ENCODE data around the gene LYRM9. TPM values are rescaled to one million over a fixed set of nuclear protein-coding genes. Genes with fewer than 3 reads are reported as not detected.

Gene LYRM9
- total and polyA plus RNA-seq, 2 donors from 2014 or later, result 21.7 to 29.1 TPM

DNA sequence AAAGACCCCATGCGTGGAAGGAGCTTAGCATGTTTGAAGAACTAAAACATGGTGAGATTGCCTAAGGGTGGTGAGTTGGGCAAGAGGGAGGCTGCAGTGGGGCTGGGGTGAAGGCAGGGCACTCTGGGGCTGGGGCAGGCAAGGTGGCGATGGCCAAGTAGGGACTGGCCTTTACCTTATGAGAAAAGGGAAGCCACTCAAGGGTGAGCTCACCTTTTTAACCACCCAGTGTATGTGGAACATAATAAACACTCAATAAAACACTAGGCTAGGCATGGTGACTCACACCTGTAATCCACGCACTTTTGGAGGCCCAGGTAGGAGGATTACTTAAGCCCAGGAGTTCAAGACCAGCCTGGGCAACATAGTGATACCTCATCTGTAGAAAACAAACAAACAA lies 37.7 kb downstream of the LYRM9 start:
- intact Hi-C loops (cut with DNase I), result no loop called here
- Histone ChIP-seq H3K4me3 (ENCODE audit: low read length in 3 of 3) (no peak overlapping the region), H3K4me1 (ENCODE audit: control insufficient read depth in 2 of 3, insufficient read depth in 2 of 3, low read depth in 1 of 3, low read length in 3 of 3) (no peaks in the 10 kb centered on the region), H3K27ac (ENCODE audit: low read depth in 2 of 2, low read length in 2 of 2) (no peak overlapping the region), H3K36me3 (ENCODE audit: control insufficient read depth in 2 of 3, insufficient read depth in 3 of 3, low read length in 3 of 3) (no peaks in the 10 kb centered on the region), H3K9me3 (ENCODE audit: control insufficient read depth in 2 of 3, insufficient read depth in 1 of 3, low read length in 3 of 3) (no peaks in the 10 kb centered on the region), H3K9ac (ENCODE audit: low read length in 3 of 3) (no peak overlapping the region), H3K27me3 (ENCODE audit: control insufficient read depth, insufficient read depth, low read length) (no peaks in the 10 kb centered on the region)
- FAIRE-seq (no peak), DNase-seq (no peak)
- TF ChIP-seq, protein P1, sequence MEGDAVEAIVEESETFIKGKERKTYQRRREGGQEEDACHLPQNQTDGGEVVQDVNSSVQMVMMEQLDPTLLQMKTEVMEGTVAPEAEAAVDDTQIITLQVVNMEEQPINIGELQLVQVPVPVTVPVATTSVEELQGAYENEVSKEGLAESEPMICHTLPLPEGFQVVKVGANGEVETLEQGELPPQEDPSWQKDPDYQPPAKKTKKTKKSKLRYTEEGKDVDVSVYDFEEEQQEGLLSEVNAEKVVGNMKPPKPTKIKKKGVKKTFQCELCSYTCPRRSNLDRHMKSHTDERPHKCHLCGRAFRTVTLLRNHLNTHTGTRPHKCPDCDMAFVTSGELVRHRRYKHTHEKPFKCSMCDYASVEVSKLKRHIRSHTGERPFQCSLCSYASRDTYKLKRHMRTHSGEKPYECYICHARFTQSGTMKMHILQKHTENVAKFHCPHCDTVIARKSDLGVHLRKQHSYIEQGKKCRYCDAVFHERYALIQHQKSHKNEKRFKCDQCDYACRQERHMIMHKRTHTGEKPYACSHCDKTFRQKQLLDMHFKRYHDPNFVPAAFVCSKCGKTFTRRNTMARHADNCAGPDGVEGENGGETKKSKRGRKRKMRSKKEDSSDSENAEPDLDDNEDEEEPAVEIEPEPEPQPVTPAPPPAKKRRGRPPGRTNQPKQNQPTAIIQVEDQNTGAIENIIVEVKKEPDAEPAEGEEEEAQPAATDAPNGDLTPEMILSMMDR (IDR thresholded peaks at IDR 0.05; ENCODE audit: borderline replicate concordance, extremely low read depth, insufficient read depth), result no peak

- FAIRE-seq, result no peak
- H3K9me3 ChIP-seq (ENCODE audit: control insufficient read depth in 2 of 3, insufficient read depth in 1 of 3, low read length in 3 of 3), result no peaks in the 10 kb centered on the region
- no peak for DNase-seq
Measured at GRCh38 chr17:27854163-27854562, 39.0 kb downstream of the LYRM9 start.

GRCh38 chr17:27853091-27853490 lies 40.1 kb downstream of the LYRM9 start:
- H3K4me1 ChIP-seq (ENCODE audit: control insufficient read depth in 2 of 3, insufficient read depth in 2 of 3, low read depth in 1 of 3, low read length in 3 of 3), result no peaks in the 10 kb centered on the region
- no peak overlapping the region for H3K9ac ChIP-seq (ENCODE audit: low read length in 3 of 3)
- intact Hi-C loops (cut with DNase I), result no loop called here
- FAIRE-seq (no peak), DNase-seq (no peak)
- no peaks in the 10 kb centered on the region for H3K27me3 ChIP-seq (ENCODE audit: control insufficient read depth, insufficient read depth, low read length)
- no peak overlapping the region for H3K4me3 ChIP-seq (ENCODE audit: low read length in 3 of 3)
- no peaks in the 10 kb centered on the region for H3K9me3 ChIP-seq (ENCODE audit: control insufficient read depth in 2 of 3, insufficient read depth in 1 of 3, low read length in 3 of 3)
- TF ChIP-seq, protein P1 (IDR thresholded peaks at IDR 0.05; ENCODE audit: borderline replicate concordance, extremely low read depth, insufficient read depth), result no peak
- H3K36me3 ChIP-seq (ENCODE audit: control insufficient read depth in 2 of 3, insufficient read depth in 3 of 3, low read length in 3 of 3), result no peaks in the 10 kb centered on the region
- H3K27ac ChIP-seq (ENCODE audit: low read depth in 2 of 2, low read length in 2 of 2), result no peak overlapping the region

More at GRCh38 chr17:27854163-27854562, 39.0 kb downstream of the LYRM9 start:
- intact Hi-C loops (cut with DNase I), result no loop called here
- Histone ChIP-seq H3K9ac (ENCODE audit: low read length in 3 of 3) (no peak overlapping the region), H3K27ac (ENCODE audit: low read depth in 2 of 2, low read length in 2 of 2) (no peak overlapping the region), H3K4me3 (ENCODE audit: low read length in 3 of 3) (no peak overlapping the region), H3K36me3 (ENCODE audit: control insufficient read depth in 2 of 3, insufficient read depth in 3 of 3, low read length in 3 of 3) (no peaks in the 10 kb centered on the region), H3K4me1 (ENCODE audit: control insufficient read depth in 2 of 3, insufficient read depth in 2 of 3, low read depth in 1 of 3, low read length in 3 of 3) (no peaks in the 10 kb centered on the region), H3K27me3 (ENCODE audit: control insufficient read depth, insufficient read depth, low read length) (no peaks in the 10 kb centered on the region)
- TF ChIP-seq, protein P1 (IDR thresholded peaks at IDR 0.05; ENCODE audit: borderline replicate concordance, extremely low read depth, insufficient read depth), result no peak
